Activated CD4-positive, alpha-beta T cell treated with anti-CD3 and anti-CD28 coated beads for 36 hours (primary cell): ENCODE measurements around the gene SLC25A40. TPM values are rescaled to one million over a fixed set of nuclear protein-coding genes. Genes with fewer than 3 reads are reported as not detected.

Experiments used
- ATAC-seq: fragments of 200-7000 bp; cut with Tn5 transposase; one replicate; pipeline ENCODE4 v1.10.0; 2021; ENCODE audit warnings: mild to moderate bottlenecking, moderate library complexity
- CTCF ChIA-PET: fragments of 350-600 bp; sonication (Branson Sonifier 250); formaldehyde crosslinking; loops from one replicate; lab custom pipeline; 2021; ENCODE audit warnings: antibody characterized with exemption; lab: Charles Lee
- POLR2A ChIA-PET: fragments of 350-600 bp; sonication (Branson Sonifier 250); formaldehyde crosslinking; loops from one replicate; lab custom pipeline; 2021; ENCODE audit warnings: antibody characterized with exemption, inconsistent platforms; lab: Charles Lee
- DNase-seq: peaks from one replicate; pipeline ENCODE4 v3.0.0-alpha.2; 2020
- H3K27ac Mint-ChIP-seq: one replicate; pipeline ENCODE4 v1.8.0; 2021; ENCODE audit warnings: mixed read lengths
- H3K27me3 Mint-ChIP-seq: one replicate; pipeline ENCODE4 v1.8.0; 2021; ENCODE audit warnings: mixed read lengths
- H3K36me3 Mint-ChIP-seq: one replicate; pipeline ENCODE4 v1.8.0; 2021; ENCODE audit warnings: low read depth, mixed read lengths
- H3K4me1 Mint-ChIP-seq: one replicate; pipeline ENCODE4 v1.8.0; 2021; ENCODE audit warnings: mixed read lengths
- H3K4me3 Mint-ChIP-seq: one replicate; pipeline ENCODE4 v1.8.0; 2021; ENCODE audit warnings: mild to moderate bottlenecking, moderate library complexity, mixed read lengths
- H3K9me3 Mint-ChIP-seq: one replicate; pipeline ENCODE4 v1.8.0; 2021; ENCODE audit warnings: low read depth, mixed read lengths
- intact Hi-C, 2 experiments: fragments of 100-400 bp; cut with DNase I in 1 of 2; cut with micrococcal nuclease in 1 of 2; formaldehyde crosslinking; loops; one replicate each; pipeline versions ENCODE4 v1.14.2 to v1.15.1; 2022 to 2024; cut with DNase I, micrococcal nuclease
- total RNA-seq, 2 experiments: library from RNA; stranded (reverse); gene quantifications; one replicate each; pipeline ENCODE4 v1.2.3, GENCODE V29; 2021

SLC25A40 gene
- total RNA-seq, 2 experiments from 2014 or later = 38.0 to 41.9 TPM

GRCh38 chr7:87784424-87784823 is 91.7 kb downstream of the SLC25A40 start:
- Mint-ChIP-seq H3K4me1 (no peaks in the 10 kb centered on the region), H3K4me3 (no peak overlapping the region), H3K9me3 (no peaks in the 10 kb centered on the region), H3K27me3 (peaks cover 3% of the 10 kb centered on the region), H3K27ac (no peak overlapping the region), H3K36me3 (no peaks in the 10 kb centered on the region)
- intact Hi-C loops = no loop called here
- DNase-seq (no peak), ATAC-seq (no peak)
- CTCF ChIA-PET = interaction anchor here (2.3 kb wide), 1 partner anchor 13 kb away, joined by 8 read pairs; no protein-coding TSS in a partner anchor
- POLR2A ChIA-PET = no interaction called here

Other genes starting within 250 kb of the SLC25A40 start
- 1 to 10 TPM; 1.6 to 1.7 TPM for gene RUNDC3B, start 248.0 kb downstream of the SLC25A40 start, total RNA-seq
- gene DBF4, start 133 bp upstream of the SLC25A40 start, total RNA-seq = 10 to 100 TPM; 68.6 to 86.4 TPM
- 1 to 10 TPM; 1.1 to 1.8 TPM for gene ADAM22, start 57.9 kb upstream of the SLC25A40 start, total RNA-seq